Measurements from ENCODE around the gene MAP1S. TPM values are rescaled to one million over a fixed set of nuclear protein-coding genes. Genes with fewer than 3 reads are reported as not detected.

Gene MAP1S
- total and polyA plus RNA-seq, 2 of the 8 experiments (the other 6 are each of a cell fraction or from before 2014, with no cell fraction given) = 66.7 to 115 TPM

GRCh38 chr19:17681505-17682125 is 37.7 kb upstream of the MAP1S start (continued):
- TF ChIP-seq CBX5 (IDR thresholded peaks at IDR 0.05; ENCODE audit: low read depth, low read length) (no peak), ASH2L (IDR thresholded peaks at IDR 0.05; ENCODE audit: low read length) (no peak), TCF12 (IDR thresholded peaks at IDR 0.05; ENCODE audit: low read depth, low read length) (no peak), ZNF274 (IDR thresholded peaks at IDR 0.05; ENCODE audit: borderline replicate concordance, extremely low read depth, low read length) (no peak), SIN3A (conservative IDR thresholded peaks at IDR 0.05 in 1 of 2, IDR thresholded peaks at IDR 0.05 in 1 of 2; ENCODE audit: low read depth in 1 of 2, low read length in 2 of 2) (peak; percentile 85 to 88; a peak in 3 of 4 replicates), RBBP5 (IDR thresholded peaks at IDR 0.05; ENCODE audit: borderline replicate concordance, low read depth, low read length) (no peak), HDAC2 (IDR thresholded peaks at IDR 0.05; ENCODE audit: borderline replicate concordance in 1 of 2, low read depth in 2 of 2, low read length in 2 of 2) (no peak), BRCA1 (IDR thresholded peaks at IDR 0.05; ENCODE audit: low read depth, low read length) (no peak), SUZ12 (IDR thresholded peaks at IDR 0.05; ENCODE audit: low read length) (no peak), PHF8 (conservative IDR thresholded peaks at IDR 0.05; ENCODE audit: low read depth, low read length) (no peak), USF2 (IDR thresholded peaks at IDR 0.05; ENCODE audit: low read length) (no peak), CHD1 (IDR thresholded peaks at IDR 0.05; ENCODE audit: low read depth, low read length) (no peak), RAD21 (IDR thresholded peaks at IDR 0.05 in 1 of 2, conservative IDR thresholded peaks at IDR 0.05 in 1 of 2; ENCODE audit: low read depth in 2 of 2, low read length in 2 of 2) (no peak)
